ENCODE data around the gene SPINT2.

DNA sequence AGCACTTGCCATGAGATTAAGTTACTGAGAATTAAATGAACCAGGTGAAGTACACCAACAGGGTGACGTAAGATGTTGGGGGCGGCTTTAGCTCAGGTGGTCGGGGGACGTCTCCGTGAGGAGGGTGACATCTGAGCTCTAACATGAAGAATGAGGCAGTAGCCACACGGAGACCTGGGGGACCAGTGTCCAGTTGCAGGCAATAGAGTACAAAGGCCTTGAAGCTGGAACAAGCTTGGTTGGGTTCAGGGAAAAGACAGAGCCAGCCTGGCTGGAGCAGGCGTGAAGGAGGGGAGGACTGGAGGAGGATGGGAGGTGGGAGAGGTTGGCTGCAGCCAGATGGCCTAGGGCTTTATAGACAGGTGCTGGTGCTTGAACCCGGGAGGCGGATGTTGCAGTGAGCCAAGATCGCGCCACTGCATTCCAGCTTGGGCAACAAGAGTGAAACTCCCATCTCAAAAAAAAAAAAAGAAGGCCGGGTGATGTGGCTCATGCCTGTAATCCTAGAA, 1.6 kb downstream of the SPINT2 start:
- no peak for TF ChIP-seq CTCF (IDR thresholded peaks at IDR 0.05)
- peak in 2 of 3 donors; percentile 12 to 22 for TF ChIP-seq POLR2A (IDR thresholded peaks at IDR 0.05)
